Measurements from ENCODE around the gene SLC22A23.

SLC22A23 gene

GRCh38 chr6:3370361-3371221 is 86.3 kb downstream of the SLC22A23 start:
- no peak for DNase-seq (ENCODE audit: low read depth in 2 of 2)

DNA sequence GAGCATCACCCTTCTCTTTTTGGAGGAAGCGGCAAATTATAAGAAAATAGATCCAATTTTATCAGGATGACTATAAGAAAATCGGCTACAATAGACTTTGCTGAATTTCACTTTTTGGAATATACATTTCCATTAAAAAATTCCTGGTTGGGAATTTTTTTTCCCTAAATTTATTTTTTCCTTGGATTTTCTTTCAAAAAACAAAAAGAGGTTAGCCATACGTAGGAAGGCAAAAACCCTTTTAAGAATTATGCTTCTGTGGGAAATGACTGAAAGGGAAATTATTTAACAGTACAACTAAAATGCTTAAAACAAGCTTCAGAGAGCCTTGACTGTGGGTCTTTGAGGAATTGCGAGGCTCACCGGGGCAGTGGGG is 86.9 kb downstream of the SLC22A23 start:
- DNase-seq (ENCODE audit: low read depth in 2 of 2): no peak

DNA sequence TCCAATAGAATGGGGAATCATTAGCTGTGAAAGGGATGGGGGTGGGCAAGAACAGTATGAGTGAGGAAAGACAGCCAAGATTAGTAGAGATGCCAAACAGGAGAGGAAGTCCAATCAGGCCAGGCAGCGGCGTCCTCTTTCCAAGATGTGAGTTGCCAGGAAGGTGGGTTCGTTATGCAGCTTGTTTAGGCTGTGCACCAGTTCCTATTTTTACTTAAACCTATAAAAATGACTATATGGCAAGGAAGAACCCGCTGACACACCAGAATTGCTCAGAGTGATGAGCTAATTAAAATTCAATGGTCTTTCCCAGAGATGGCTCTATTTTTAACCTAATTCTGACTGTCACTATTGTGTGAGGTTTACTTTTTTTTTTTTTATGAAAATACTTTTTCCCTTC is 88.2 kb downstream of the SLC22A23 start:
- no peak for DNase-seq (ENCODE audit: low read depth in 2 of 2)

GRCh38 chr6:3367630-3368029 is 89.2 kb downstream of the SLC22A23 start:
- DNase-seq (ENCODE audit: low read depth in 2 of 2): no peak

DNA sequence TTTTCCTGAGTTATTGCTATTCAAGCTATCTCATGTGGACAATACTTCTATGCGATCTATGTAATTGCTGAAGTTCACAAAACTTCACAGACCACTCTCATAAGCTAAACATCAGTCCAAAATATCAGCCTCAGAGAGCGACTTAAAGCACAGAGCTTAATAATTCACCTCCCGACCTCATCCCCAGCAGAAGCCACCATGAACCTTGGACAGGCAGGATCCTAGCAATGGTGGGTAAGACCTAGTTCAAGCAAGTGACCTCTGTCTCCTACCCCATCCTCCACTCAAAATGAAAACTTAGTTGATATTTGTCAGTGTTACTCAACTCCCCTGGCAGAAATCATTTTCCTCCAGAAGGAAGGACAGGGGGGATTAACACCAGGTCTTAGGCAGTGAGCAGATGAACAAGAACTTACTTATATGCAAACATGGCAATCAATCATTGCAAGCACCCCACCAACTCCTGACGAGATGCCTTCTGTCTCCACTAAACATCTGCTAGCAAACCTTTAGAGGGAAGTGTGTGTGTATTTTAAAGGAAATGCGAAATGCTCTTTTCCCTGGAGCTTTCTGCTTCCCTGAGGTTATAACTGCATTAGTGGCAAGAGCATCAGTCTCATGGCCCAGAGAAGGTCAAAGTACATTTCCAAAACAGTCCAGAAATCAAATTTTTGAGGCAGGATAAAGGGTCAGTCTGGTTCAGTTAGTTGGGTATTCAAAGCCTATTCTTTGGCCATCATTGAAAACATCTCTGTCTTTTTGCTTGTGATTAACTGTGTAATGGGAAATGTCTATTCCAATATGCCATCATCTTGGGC is 90.0 kb downstream of the SLC22A23 start:
- DNase-seq (ENCODE audit: low read depth in 2 of 2): no peak

DNA sequence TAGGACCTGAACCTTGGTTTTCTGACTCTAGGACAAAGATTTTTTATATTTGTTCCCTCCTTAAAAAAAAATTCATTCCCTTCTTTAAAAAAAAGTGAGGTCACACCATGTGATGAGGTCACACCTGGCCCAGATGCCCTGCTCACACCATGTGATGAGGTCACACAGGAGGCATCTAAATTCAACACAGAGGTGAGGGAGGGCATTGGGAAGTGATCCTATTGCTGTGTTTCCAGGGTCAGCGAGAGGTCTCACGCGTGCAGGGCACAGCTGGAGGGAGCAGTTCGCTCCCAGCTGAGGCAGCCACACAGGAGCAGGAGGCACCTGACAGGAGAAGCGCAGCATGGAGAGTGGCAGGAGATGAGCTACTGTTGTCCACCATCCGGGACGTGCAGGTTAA is 92.5 kb downstream of the SLC22A23 start:
- no peak for DNase-seq (ENCODE audit: low read depth in 2 of 2)

- no peak for DNase-seq (ENCODE audit: low read depth in 2 of 2)
These were observed 93.4 kb downstream of the SLC22A23 start for GRCh38 chr6:3363296-3364025.

DNA sequence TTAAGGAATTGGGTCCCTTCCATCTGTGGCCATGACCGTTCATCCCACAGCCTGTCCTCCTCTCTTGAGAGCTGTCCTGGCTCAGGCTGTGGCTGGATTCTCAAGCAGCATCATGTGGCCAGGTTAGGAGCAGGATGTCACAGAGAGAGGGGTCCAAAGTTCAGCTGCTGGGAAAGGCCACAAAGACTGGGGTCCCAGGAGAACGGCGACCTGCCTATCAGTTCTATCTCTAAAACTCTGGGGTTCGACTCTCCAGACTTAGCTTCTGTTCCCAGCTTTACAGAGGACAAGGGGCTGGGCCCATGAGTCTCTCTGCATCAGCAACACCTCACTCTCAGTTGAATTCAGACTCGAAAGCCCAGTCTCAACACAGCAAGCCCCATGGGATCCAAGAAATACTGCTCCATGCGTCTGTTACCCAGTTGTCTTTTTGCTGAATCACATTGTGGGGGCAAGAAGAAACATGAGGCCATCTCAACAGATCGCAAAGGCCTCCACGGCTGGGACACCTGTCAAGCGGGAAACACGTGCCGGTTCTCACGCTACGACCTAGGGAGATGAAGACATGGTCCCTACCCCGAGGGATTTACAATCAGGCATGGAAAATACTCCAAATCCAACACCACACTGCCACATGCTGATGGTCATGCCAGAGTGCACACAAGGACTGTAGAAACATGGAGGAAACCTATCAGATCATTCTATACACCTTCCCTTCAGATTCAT is 95.4 kb downstream of the SLC22A23 start:
- no peak for DNase-seq (ENCODE audit: low read depth in 2 of 2)

DNA sequence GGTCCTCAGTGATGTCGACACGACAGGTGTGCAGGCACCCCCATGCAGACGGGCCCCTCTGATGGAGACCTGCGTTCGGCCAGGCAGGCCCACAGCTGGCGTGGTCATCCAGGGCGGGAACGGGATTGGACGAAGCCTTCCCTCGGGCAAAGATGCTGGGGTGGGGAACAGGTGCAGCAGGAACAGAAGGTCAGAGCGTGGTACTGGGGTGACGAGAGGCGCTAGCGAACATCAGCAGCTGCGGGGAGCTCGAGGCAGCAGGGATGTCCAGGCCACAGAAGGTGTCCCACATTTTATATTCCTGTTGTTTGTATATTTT is 96.2 kb downstream of the SLC22A23 start:
- no peak for DNase-seq (ENCODE audit: low read depth in 2 of 2)

GRCh38 chr6:3359973-3360726 is 96.7 kb downstream of the SLC22A23 start:
- DNase-seq (ENCODE audit: low read depth in 2 of 2): no peak

DNA sequence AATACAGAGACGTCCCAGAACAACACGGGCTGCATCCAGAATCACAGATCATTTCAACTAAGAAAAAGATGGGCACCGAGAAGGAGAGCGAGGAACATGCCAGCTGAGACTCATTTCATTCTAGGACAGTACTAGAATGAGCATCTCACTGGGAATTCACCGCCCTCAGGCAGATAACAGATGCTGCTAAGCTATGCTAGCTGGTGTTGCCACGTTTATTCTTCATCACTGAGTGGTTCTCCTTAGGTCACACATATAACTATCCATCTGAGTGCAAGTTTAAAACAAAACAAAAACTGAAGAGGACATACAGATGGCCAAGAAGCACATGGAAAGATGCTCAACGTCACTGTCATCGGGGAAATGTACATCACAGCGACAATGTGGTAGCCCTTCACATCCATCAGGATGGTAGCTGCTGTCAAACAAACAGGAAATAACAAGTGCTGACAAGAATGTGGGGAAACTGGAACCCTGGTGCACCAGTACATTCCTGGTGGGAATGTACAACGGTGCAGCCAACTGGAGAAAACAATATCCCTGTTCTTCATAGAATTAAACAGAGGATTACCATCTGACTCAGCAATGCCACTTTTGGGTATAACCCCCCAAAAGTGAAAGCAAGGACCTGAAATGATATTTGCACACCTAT is 97.6 kb downstream of the SLC22A23 start:
- no peak for DNase-seq (ENCODE audit: low read depth in 2 of 2)

DNA sequence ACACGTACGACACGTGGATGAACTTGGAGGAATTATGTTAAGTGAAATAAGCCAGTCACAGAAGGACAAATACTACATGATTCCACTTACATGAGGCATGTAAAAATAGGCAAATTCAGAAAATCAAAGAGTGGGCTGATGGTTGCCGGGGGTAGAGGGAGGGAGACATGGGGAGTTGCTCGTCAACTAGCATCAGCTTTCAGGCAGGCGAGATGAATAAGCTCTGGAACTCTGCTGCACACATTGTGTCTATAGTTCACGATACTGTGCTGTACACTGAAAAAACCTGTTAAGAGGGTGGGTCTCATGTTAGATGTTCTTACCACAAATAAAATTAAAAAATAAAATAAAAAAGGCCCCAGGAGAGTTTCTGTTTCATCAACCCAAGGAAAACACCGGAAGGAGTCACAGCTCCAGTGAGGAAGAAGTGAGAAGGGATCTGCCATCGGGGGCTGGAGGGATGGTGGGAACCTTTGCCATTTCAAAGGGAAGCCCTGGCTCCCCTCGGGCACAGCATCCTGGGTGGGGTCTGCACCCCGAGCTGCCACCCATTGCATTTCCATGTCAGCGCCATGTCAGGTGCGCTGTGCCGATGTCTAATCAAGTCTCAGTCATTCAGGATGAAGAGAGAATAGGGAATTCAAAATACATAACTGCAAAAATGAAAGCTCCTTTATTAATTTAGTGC is 98.3 kb downstream of the SLC22A23 start:
- no peak for DNase-seq (ENCODE audit: low read depth in 2 of 2)

DNA sequence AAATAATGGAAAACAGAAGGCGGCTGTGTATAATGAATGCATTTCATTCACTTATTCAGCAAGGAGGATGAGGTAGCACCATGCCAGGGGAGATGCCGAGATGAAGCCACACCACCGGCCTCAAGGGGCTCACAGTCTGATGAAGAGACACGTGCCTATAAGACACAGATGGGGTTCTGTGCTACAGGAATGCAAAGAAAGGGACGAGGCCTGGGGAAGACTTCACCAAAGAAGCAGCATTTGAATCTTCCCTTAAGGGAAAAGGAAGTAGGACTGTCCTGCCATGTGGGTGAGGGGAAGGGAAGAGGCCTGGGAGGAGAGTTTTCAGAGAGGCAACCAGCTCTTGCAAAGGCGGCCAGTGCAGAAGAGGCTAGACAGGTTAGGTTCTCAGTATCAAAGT is 99.2 kb downstream of the SLC22A23 start:
- no peak for DNase-seq (ENCODE audit: low read depth in 2 of 2)

GRCh38 chr6:3356824-3357420 is 99.9 kb downstream of the SLC22A23 start:
- no peak for DNase-seq (ENCODE audit: low read depth in 2 of 2)

DNA sequence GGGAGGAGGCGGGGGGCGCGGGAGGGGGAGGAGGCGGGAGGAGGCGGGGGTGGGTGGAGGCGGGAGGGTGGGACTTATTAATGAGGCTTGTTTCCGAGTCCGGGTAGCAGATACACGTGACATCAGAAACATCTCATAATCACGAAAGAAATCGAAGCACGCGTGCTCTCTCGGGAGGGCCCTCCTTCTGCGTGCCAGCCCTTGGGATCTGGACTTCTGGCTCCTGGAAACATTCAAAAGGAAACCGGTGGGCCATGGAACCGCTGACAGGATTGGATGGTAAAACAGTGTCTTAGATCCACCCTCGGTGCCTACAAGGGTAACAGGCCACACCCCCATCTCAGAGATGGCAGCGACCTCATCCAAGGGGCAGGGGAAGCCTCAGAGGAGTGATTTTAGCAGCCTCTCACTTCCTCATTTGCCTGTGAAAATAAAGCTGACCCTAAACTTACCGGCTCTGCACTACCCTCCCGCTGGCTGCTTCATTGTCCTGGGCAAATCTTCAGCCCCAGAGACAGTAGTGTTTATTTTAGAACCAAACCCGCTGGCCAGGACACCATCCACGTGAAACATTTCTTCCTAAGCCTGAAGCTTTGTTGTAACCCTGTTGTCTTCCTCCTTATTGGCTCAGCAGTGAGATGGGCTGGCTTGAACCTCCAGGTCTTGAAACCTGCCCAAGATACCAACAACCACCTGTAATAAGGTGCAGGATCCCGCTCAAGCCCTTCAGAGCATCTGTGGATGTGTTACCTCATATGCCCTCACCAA is 100.6 kb downstream of the SLC22A23 start:
- DNase-seq (ENCODE audit: low read depth in 2 of 2): peak; percentile 24 to 27

GRCh38 chr6:3355358-3356055 is 101.3 kb downstream of the SLC22A23 start:
- DNase-seq (ENCODE audit: low read depth in 2 of 2): no peak

- DNase-seq (ENCODE audit: low read depth in 2 of 2): no peak
These were observed 101.9 kb downstream of the SLC22A23 start for GRCh38 chr6:3355011-3355357.

- DNase-seq (ENCODE audit: low read depth in 2 of 2): no peak
These were observed 102.9 kb downstream of the SLC22A23 start for GRCh38 chr6:3353939-3354338.

Data from stimulated activated CD4-positive, alpha-beta T cell treated with anti-CD3 and anti-CD28 coated beads, Interleukin-4, amount 100 ng/mL, for 48 hours (primary cell).